H1 (cell line): ENCODE data around the gene SLC22A23. TPM values are rescaled to one million over a fixed set of nuclear protein-coding genes. Genes with fewer than 3 reads are reported as not detected.

Source experiments
- CHD1 ChIP-seq: IDR thresholded peaks from 2 replicates; pipeline ENCODE4 v1.6.1; 2012; ENCODE audit warnings: low read depth, low read length, improper control_type of control experiment
- POLR2AphosphoS5 ChIP-seq: IDR thresholded peaks from 2 replicates; pipeline ENCODE4 v1.6.1; 2011; ENCODE audit warnings: low read depth, low read length
- SUZ12 ChIP-seq: fragments of 200-600 bp; sonication (generic); IDR thresholded peaks from 2 replicates; pipeline ENCODE4 v1.6.1; 2012; ENCODE audit warnings: mild to moderate bottlenecking, inconsistent platforms, low read length, moderate library complexity, mixed read lengths
- TCF12 ChIP-seq: IDR thresholded peaks from 2 replicates; pipeline ENCODE4 v1.6.1; 2011; ENCODE audit warnings: low read depth, mild to moderate bottlenecking, low read length
- polyA plus RNA-seq, 7 experiments: library from polyadenylated mRNA; depleted of rRNA in 3 of 7; stranded (reverse) in 5 of 7; unstranded in 2 of 7; fragments of >200 nt in 5 of 7; fragments of 200-250 nt in 2 of 7; gene quantifications; 1 replicate in 5 of 7; 2 replicates in 1 of 7; 4 replicates in 1 of 7; pipeline versions ENCODE4 v1.2.1 to v1.2.3, GENCODE V29; 2011 to 2013; ENCODE audit warnings: missing spikeins in 2 of 7, mixed read lengths in 2 of 7
- total RNA-seq: library from RNA; stranded (reverse); fragmentation: NEBNext Ultra II Directional; extraction: Animal tissue kit (Norgen Biotek cat#: 25700); gene quantifications from 2 replicates; pipeline ENCODE4 v1.2.1, GENCODE V29; 2021
- TF ChIP-seq, protein P1 (sequence below): fragments of 300-600 bp; sonication (generic); IDR thresholded peaks from 2 replicates; pipeline ENCODE4 v1.7.1; 2012; ENCODE audit warnings: low read length, moderate library complexity, mild to moderate bottlenecking, inconsistent platforms; ENCODE audit not compliant: insufficient replicate concordance

The SLC22A23 gene
- total and polyA plus RNA-seq, 2 of the 8 experiments (the other 6 are each of a cell fraction or from before 2014, with no cell fraction given): 9.9 to 38.4 TPM

- TF ChIP-seq, protein P1, sequence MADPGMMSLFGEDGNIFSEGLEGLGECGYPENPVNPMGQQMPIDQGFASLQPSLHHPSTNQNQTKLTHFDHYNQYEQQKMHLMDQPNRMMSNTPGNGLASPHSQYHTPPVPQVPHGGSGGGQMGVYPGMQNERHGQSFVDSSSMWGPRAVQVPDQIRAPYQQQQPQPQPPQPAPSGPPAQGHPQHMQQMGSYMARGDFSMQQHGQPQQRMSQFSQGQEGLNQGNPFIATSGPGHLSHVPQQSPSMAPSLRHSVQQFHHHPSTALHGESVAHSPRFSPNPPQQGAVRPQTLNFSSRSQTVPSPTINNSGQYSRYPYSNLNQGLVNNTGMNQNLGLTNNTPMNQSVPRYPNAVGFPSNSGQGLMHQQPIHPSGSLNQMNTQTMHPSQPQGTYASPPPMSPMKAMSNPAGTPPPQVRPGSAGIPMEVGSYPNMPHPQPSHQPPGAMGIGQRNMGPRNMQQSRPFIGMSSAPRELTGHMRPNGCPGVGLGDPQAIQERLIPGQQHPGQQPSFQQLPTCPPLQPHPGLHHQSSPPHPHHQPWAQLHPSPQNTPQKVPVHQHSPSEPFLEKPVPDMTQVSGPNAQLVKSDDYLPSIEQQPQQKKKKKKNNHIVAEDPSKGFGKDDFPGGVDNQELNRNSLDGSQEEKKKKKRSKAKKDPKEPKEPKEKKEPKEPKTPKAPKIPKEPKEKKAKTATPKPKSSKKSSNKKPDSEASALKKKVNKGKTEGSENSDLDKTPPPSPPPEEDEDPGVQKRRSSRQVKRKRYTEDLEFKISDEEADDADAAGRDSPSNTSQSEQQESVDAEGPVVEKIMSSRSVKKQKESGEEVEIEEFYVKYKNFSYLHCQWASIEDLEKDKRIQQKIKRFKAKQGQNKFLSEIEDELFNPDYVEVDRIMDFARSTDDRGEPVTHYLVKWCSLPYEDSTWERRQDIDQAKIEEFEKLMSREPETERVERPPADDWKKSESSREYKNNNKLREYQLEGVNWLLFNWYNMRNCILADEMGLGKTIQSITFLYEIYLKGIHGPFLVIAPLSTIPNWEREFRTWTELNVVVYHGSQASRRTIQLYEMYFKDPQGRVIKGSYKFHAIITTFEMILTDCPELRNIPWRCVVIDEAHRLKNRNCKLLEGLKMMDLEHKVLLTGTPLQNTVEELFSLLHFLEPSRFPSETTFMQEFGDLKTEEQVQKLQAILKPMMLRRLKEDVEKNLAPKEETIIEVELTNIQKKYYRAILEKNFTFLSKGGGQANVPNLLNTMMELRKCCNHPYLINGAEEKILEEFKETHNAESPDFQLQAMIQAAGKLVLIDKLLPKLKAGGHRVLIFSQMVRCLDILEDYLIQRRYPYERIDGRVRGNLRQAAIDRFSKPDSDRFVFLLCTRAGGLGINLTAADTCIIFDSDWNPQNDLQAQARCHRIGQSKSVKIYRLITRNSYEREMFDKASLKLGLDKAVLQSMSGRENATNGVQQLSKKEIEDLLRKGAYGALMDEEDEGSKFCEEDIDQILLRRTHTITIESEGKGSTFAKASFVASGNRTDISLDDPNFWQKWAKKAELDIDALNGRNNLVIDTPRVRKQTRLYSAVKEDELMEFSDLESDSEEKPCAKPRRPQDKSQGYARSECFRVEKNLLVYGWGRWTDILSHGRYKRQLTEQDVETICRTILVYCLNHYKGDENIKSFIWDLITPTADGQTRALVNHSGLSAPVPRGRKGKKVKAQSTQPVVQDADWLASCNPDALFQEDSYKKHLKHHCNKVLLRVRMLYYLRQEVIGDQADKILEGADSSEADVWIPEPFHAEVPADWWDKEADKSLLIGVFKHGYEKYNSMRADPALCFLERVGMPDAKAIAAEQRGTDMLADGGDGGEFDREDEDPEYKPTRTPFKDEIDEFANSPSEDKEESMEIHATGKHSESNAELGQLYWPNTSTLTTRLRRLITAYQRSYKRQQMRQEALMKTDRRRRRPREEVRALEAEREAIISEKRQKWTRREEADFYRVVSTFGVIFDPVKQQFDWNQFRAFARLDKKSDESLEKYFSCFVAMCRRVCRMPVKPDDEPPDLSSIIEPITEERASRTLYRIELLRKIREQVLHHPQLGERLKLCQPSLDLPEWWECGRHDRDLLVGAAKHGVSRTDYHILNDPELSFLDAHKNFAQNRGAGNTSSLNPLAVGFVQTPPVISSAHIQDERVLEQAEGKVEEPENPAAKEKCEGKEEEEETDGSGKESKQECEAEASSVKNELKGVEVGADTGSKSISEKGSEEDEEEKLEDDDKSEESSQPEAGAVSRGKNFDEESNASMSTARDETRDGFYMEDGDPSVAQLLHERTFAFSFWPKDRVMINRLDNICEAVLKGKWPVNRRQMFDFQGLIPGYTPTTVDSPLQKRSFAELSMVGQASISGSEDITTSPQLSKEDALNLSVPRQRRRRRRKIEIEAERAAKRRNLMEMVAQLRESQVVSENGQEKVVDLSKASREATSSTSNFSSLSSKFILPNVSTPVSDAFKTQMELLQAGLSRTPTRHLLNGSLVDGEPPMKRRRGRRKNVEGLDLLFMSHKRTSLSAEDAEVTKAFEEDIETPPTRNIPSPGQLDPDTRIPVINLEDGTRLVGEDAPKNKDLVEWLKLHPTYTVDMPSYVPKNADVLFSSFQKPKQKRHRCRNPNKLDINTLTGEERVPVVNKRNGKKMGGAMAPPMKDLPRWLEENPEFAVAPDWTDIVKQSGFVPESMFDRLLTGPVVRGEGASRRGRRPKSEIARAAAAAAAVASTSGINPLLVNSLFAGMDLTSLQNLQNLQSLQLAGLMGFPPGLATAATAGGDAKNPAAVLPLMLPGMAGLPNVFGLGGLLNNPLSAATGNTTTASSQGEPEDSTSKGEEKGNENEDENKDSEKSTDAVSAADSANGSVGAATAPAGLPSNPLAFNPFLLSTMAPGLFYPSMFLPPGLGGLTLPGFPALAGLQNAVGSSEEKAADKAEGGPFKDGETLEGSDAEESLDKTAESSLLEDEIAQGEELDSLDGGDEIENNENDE: no peak
- TF ChIP-seq SUZ12 (no peak), POLR2AphosphoS5 (no peak), TCF12 (no peak), CHD1 (no peak)
These were observed 96.2 kb downstream of the SLC22A23 start (continued) for GRCh38 chr6:3360727-3361045.
